K562 (cell line): ENCODE results near the gene PNMA8C. TPM values are rescaled to one million over a fixed set of nuclear protein-coding genes. Genes with fewer than 3 reads are reported as not detected.

Experiments used
- ARID1B ChIP-seq: fragments of 450-650 bp; IDR thresholded peaks from 2 replicates; pipeline ENCODE4 v1.6.1; 2016; ENCODE audit warnings: antibody characterized with exemption, mild to moderate bottlenecking, inconsistent platforms
- CREBBP ChIP-seq: IDR thresholded peaks from one replicate; pipeline ENCODE4 v1.6.1; 2012; ENCODE audit warnings: low read depth, mild to moderate bottlenecking, control low read depth, inconsistent platforms, low read length
- EP300 ChIP-seq: IDR thresholded peaks from 2 replicates; pipeline ENCODE4 v1.6.1; 2012; ENCODE audit warnings: low read length, improper control_type of control experiment
- FOXP1 ChIP-seq: sonication (generic); formaldehyde crosslinking; IDR thresholded peaks from 2 replicates; pipeline ENCODE4 v1.8.0; 2022; ENCODE audit warnings: mild to moderate bottlenecking, missing genetic modification reagents
- NFE2 ChIP-seq: IDR thresholded peaks from 2 replicates; pipeline ENCODE4 v1.6.1; 2014; ENCODE audit warnings: antibody characterized with exemption, low read depth
- POLR3A ChIP-seq: IDR thresholded peaks from 2 replicates; pipeline ENCODE4 v1.6.1; 2011; ENCODE audit warnings: borderline replicate concordance, mild to moderate bottlenecking, moderate library complexity; ENCODE audit not compliant: insufficient read length, insufficient read depth; ENCODE audit errors: extremely low read depth
- POU5F1 ChIP-seq: fragments of 150-350 bp; IDR thresholded peaks from 2 replicates; pipeline ENCODE4 v1.6.1; 2014; ENCODE audit warnings: borderline replicate concordance, low read length, low read depth, mild to moderate bottlenecking; ENCODE audit not compliant: partially characterized antibody
- RNF219 ChIP-seq: fragments of 250-450 bp; sonication (Bioruptor Pico); IDR thresholded peaks from 2 replicates; pipeline ENCODE4 v1.5.0; 2022; ENCODE audit warnings: mild to moderate bottlenecking
- SNIP1 ChIP-seq: fragments of 450-650 bp; IDR thresholded peaks from 2 replicates; pipeline ENCODE4 v1.7.1; 2017; ENCODE audit warnings: low read depth, mild to moderate bottlenecking
- TAF1 ChIP-seq: IDR thresholded peaks from 2 replicates; pipeline ENCODE4 v1.6.1; 2011; ENCODE audit warnings: mild to moderate bottlenecking, low read length, moderate library complexity; ENCODE audit not compliant: insufficient read depth, control insufficient read depth, severe bottlenecking; ENCODE audit errors: extremely low read depth
- TRIM24 ChIP-seq, 2 experiments: fragments of 450-650 bp; IDR thresholded peaks; 2 replicates each; pipeline ENCODE4 v1.6.1; 2016
- U2AF1 ChIP-seq: fragments of 200-400 bp; formaldehyde crosslinking; optimal IDR thresholded peaks from 2 replicates; pipeline ENCODE3; 2017; ENCODE audit warnings: mild to moderate bottlenecking, low read depth, low read length, moderate library complexity
- ZNF449 ChIP-seq: fragments of 250-450 bp; sonication (Bioruptor Pico); IDR thresholded peaks from 2 replicates; pipeline ENCODE4 v1.8.0; 2022; ENCODE audit warnings: moderate library complexity, mild to moderate bottlenecking, inconsistent platforms
- ZNF561 ChIP-seq: fragments of 450-650 bp; formaldehyde crosslinking; conservative IDR thresholded peaks from 2 replicates; pipeline ENCODE4 v1.4.0; 2020; ENCODE audit warnings: mild to moderate bottlenecking, moderate library complexity
- ZNF583 ChIP-seq: fragments of 250-450 bp; sonication (Bioruptor Pico); IDR thresholded peaks from 2 replicates; pipeline ENCODE4 v1.4.0; 2020
- ZNF79 ChIP-seq: fragments of 250-450 bp; sonication (Bioruptor Pico); IDR thresholded peaks from 2 replicates; pipeline ENCODE4 v1.4.0; 2020; ENCODE audit warnings: low read depth, mild to moderate bottlenecking, moderate library complexity
- polyA plus RNA-seq, 8 experiments: library from polyadenylated mRNA; depleted of rRNA in 4 of 8; stranded (reverse) in 5 of 8; unstranded in 3 of 8; fragments of >200 nt; fragmentation: Nextera tagmentation in 2 of 8; fragmentation: Illumina TruSeq in 1 of 8; extraction: Ambion mirVana in 2 of 8; extraction: Trizol in 1 of 8; gene quantifications; 2 replicates each; pipeline versions ENCODE4 v1.2.1 to v1.2.3, GENCODE V29; 2011 to 2014; ENCODE audit warnings: inconsistent platforms in 1 of 8, missing spikeins in 1 of 8
- total RNA-seq, 7 experiments: library from RNA; depleted of rRNA in 6 of 7; stranded (reverse); fragments of >200 nt in 6 of 7; fragmentation: Illumina TruSeq in 2 of 7; extraction: Trizol in 2 of 7; gene quantifications; 2 replicates each; pipeline versions ENCODE4 v1.2.1 to v1.2.3, GENCODE V29; 2011 to 2021; ENCODE audit warnings: low replicate concordance in 1 of 7

The PNMA8C gene
- total and polyA plus RNA-seq, 9 of the 15 experiments (the other 6 are each of a cell fraction or from before 2014, with no cell fraction given): 0.04 to 0.05 (median 0.05) TPM; not detected in 6

GRCh38 chr19:46413262-46414031, 15.3 kb downstream of the PNMA8C start, which contains the start of gene CCDC8 (continued):
- TF ChIP-seq CREBBP (no peak), POLR3A (no peak), ZNF79 (CRISPR knock-in tag) (no peak), U2AF1 (no peak), EP300 (peak; percentile 27), ZNF449 (CRISPR knock-in tag) (0 out of 2 replicates have a peak, but pooled peaks have one; percentile 8), TAF1 (peak; percentile 96), RNF219 (CRISPR knock-in tag) (no peak), TRIM24 (IDR thresholded peaks at IDR 0.05) (0 out of 4 replicates have a peak, but pooled peaks of 1 of the 2 experiments have one; percentile 36), FOXP1 (CRISPR knock-in tag) (no peak; the same call in 1 of the 2 replicates), NFE2 (no peak), POU5F1 (no peak), ZNF561 (CRISPR knock-in tag) (no peak), ZNF583 (CRISPR knock-in tag) (0 out of 2 replicates have a peak, but pooled peaks have one; percentile 23), ARID1B (peak; percentile 56; the same call in 1 of the 2 replicates), SNIP1 (no peak)
